HepG2 (cell line): ENCODE results near the gene ELOVL6. TPM values are rescaled to one million over a fixed set of nuclear protein-coding genes. Genes with fewer than 3 reads are reported as not detected.
"Not testable (repeated sequence)": the region's sequence is repeated elsewhere in the genome, so short reads cannot be mapped to it uniquely, and the experiment has no call there.

Experiments
- ATAC-seq: fragments of 200-7000 bp; cut with Tn5 transposase; 3 replicates; pipeline ENCODE4 v1.9.1; 2020; ENCODE audit warnings: mild to moderate bottlenecking, moderate library complexity
- BruUV-seq: library from RNA; stranded (reverse); fragments of 400-500 nt; replicated peaks from 2 replicates; lab custom pipeline; 2021; lab: Mats Ljungman, UMichigan
- CTCF ChIA-PET: fragments of 300-600 bp; formaldehyde crosslinking; extraction: SDS; loops from one replicate; lab custom pipeline; 2021; ENCODE audit warnings: low total read pairs, inconsistent platforms, low intra/inter-chr PET ratio; lab: Yijun Ruan, JAX
- POLR2A ChIA-PET: fragments of 350-600 bp; sonication (Branson Sonifier 250); formaldehyde crosslinking; loops from one replicate; lab custom pipeline; 2020; ENCODE audit warnings: antibody characterized with exemption, inconsistent platforms; lab: Yijun Ruan, JAX
- DNase-seq: peaks from one replicate; pipeline ENCODE4 v3.0.0-alpha.2; 2015; ENCODE audit warnings: low spot score
- FAIRE-seq: peaks from 3 replicates; lab custom pipeline; 2011; peaks lifted over from hg19 to GRCh38; lab: Jason Lieb, UNC
- H2AFZ ChIP-seq: one replicate; pipeline ENCODE4 v1.6.1; 2011; ENCODE audit warnings: low read length, inconsistent platforms
- H3K27ac ChIP-seq: fragments of 300-600 bp; 3 replicates; pipeline ENCODE4 v1.8.0; 2011; ENCODE audit warnings: mixed run types, mild to moderate bottlenecking, mixed read lengths, low read length, inconsistent platforms; ENCODE audit not compliant: insufficient read depth; ENCODE audit errors: extremely low read length
- H3K27me3 ChIP-seq, 2 experiments: fragments of 200-600 bp in 1 of 2; 2 replicates in 1 of 2; 3 replicates in 1 of 2; pipeline versions ENCODE4 v1.6.0 to v1.8.0; 2011; ENCODE audit warnings: low read length in 2 of 2, mild to moderate bottlenecking in 2 of 2, moderate library complexity in 2 of 2, inconsistent platforms in 1 of 2; ENCODE audit not compliant: insufficient read depth in 2 of 2, control insufficient read depth in 1 of 2
- H3K36me3 ChIP-seq, 2 experiments: fragments of 200-600 bp in 1 of 2; replicated peaks in 1 of 2; 2 replicates in 1 of 2; 3 replicates in 1 of 2; pipeline versions ENCODE4 v1.5.1 to v1.8.0; 2011; ENCODE audit warnings: low read length in 2 of 2, inconsistent platforms in 1 of 2; ENCODE audit not compliant: insufficient read depth in 2 of 2, control insufficient read depth in 1 of 2
- H3K4me1 ChIP-seq: 2 replicates; pipeline ENCODE4 v1.5.1; 2012; ENCODE audit warnings: low read length, inconsistent platforms; ENCODE audit not compliant: insufficient read depth
- H3K4me2 ChIP-seq: 2 replicates; pipeline ENCODE4 v1.6.0; 2011; ENCODE audit warnings: low read depth, low read length, inconsistent platforms
- H3K4me3 ChIP-seq, 3 experiments: fragments of 200-600 bp in 1 of 3; sonication (generic), shearing (Covaris generic) in 1 of 3; replicated peaks in 1 of 3; 2 replicates each; pipeline ENCODE4 v1.5.1; 2011 to 2016; ENCODE audit warnings: low read length in 3 of 3, inconsistent platforms in 2 of 3, low read depth in 2 of 3, mild to moderate bottlenecking in 2 of 3, control low read depth in 1 of 3, mixed read lengths in 1 of 3; ENCODE audit not compliant: insufficient read depth in 1 of 3
- H3K79me2 ChIP-seq: one replicate; pipeline ENCODE4 v1.6.1; 2011; ENCODE audit warnings: low read length, inconsistent platforms; ENCODE audit not compliant: insufficient read depth
- H3K9ac ChIP-seq: 2 replicates; pipeline ENCODE4 v1.6.0; 2011; ENCODE audit warnings: mild to moderate bottlenecking, low read depth, low read length, inconsistent platforms; ENCODE audit not compliant: insufficient read depth
- H3K9me3 ChIP-seq: 2 replicates; pipeline ENCODE4 v1.5.1; 2012; ENCODE audit warnings: mild to moderate bottlenecking, low read length
- H4K20me1 ChIP-seq: 2 replicates; pipeline ENCODE4 v1.6.0; 2011; ENCODE audit warnings: inconsistent platforms, mild to moderate bottlenecking, low read length, moderate library complexity; ENCODE audit not compliant: insufficient read depth
- BATF2 ChIP-seq: sonication (generic); formaldehyde crosslinking; IDR thresholded peaks from 2 replicates; pipeline ENCODE4 v1.8.0; 2022; ENCODE audit warnings: mild to moderate bottlenecking, missing genetic modification reagents, moderate library complexity
- DBP ChIP-seq: sonication (generic); formaldehyde crosslinking; IDR thresholded peaks from 2 replicates; pipeline ENCODE4 v1.4.0; 2020; ENCODE audit warnings: missing genetic modification reagents; ENCODE audit errors: not compliant biosample characterization
- FOXO1 ChIP-seq: sonication (generic); formaldehyde crosslinking; IDR thresholded peaks from 2 replicates; pipeline ENCODE4 v1.4.0; 2020; ENCODE audit warnings: missing genetic modification reagents
- GMEB1 ChIP-seq: sonication (generic); formaldehyde crosslinking; IDR thresholded peaks from 2 replicates; pipeline ENCODE4 v1.5.1; 2020; ENCODE audit warnings: missing genetic modification reagents, mild to moderate bottlenecking, borderline replicate concordance
- MLX ChIP-seq: IDR thresholded peaks from 2 replicates; pipeline ENCODE4 v1.6.1; 2016
- RARG ChIP-seq: sonication (generic); formaldehyde crosslinking; IDR thresholded peaks from 2 replicates; pipeline ENCODE4 v1.4.0; 2020; ENCODE audit warnings: low read depth, mild to moderate bottlenecking, missing genetic modification reagents
- TRIM24 ChIP-seq: sonication (generic); formaldehyde crosslinking; IDR thresholded peaks from 2 replicates; pipeline ENCODE4 v1.8.0; 2022; ENCODE audit warnings: mild to moderate bottlenecking, missing genetic modification reagents
- ZNF430 ChIP-seq: sonication (generic); formaldehyde crosslinking; IDR thresholded peaks from 2 replicates; pipeline ENCODE4 v1.9.0; 2021; ENCODE audit warnings: mild to moderate bottlenecking, missing genetic modification reagents
- ZNF512 ChIP-seq: sonication (generic); formaldehyde crosslinking; IDR thresholded peaks from 2 replicates; pipeline ENCODE4 v1.4.0; 2020; ENCODE audit warnings: mild to moderate bottlenecking, missing genetic modification reagents
- ZNF652 ChIP-seq: IDR thresholded peaks from 2 replicates; pipeline ENCODE4 v1.6.1; 2016; ENCODE audit warnings: low read depth, borderline replicate concordance
- ZNF776 ChIP-seq: sonication (generic); formaldehyde crosslinking; IDR thresholded peaks from 2 replicates; pipeline ENCODE4 v1.4.0; 2020; ENCODE audit warnings: mild to moderate bottlenecking, missing genetic modification reagents
- WGBS: methylation state at CpG from one replicate; pipeline ENCODE4 v1.1.6; 2017; ENCODE audit warnings: low lambda C conversion rate; 5-methylcytosine and 5-hydroxymethylcytosine counted together
- in situ Hi-C: cut with HindIII; loops from 2 replicates; pipeline ENCODE4 v1.10.0; 2017; ENCODE audit warnings: low pct_unique_long_range_greater_than_20kb; ENCODE audit not compliant: extremely low pct_ligation_motif_present
- intact Hi-C: fragments of 100-400 bp; cut with micrococcal nuclease; formaldehyde crosslinking; loops from one replicate; pipeline ENCODE4 v1.10.0; 2022; ENCODE audit not compliant: unreplicated experiment
- polyA plus RNA-seq, 8 experiments: library from polyadenylated mRNA; depleted of rRNA in 3 of 8; stranded (reverse) in 7 of 8; unstranded in 1 of 8; fragments of >200 nt; fragmentation: Illumina TruSeq in 4 of 8; extraction: Trizol in 4 of 8; gene quantifications; 2 replicates each; pipeline versions ENCODE4 v1.2.1 to v1.2.3, GENCODE V29; 2011 to 2016; ENCODE audit warnings: low read depth in 4 of 8, missing spikeins in 1 of 8, mixed read lengths in 1 of 8; ENCODE audit not compliant: insufficient read depth in 1 of 8
- total RNA-seq, 5 experiments: library from RNA; depleted of rRNA; stranded (reverse); fragments of >200 nt; fragmentation: Illumina TruSeq; extraction: Trizol; gene quantifications; 2 replicates each; pipeline ENCODE4 v1.2.3, GENCODE V29; 2016; ENCODE audit warnings: low read depth in 1 of 5

The ELOVL6 gene
- total and polyA plus RNA-seq, 2 of the 13 experiments (the other 11 are each of a cell fraction or from before 2014, with no cell fraction given), result 14.1 to 23.2 TPM

- TF ChIP-seq DBP (no peak), ZNF652 (CRISPR knock-in tag) (no peak), FOXO1 (CRISPR knock-in tag) (no peak), TRIM24 (CRISPR knock-in tag) (no peak)
These were observed 26.4 kb upstream of the ELOVL6 start (continued) for GRCh38 chr4:110224812-110225211.

GRCh38 chr4:110224142-110224541 lies 25.7 kb upstream of the ELOVL6 start:
- no peak overlapping the region for H3K27ac ChIP-seq
- DNase-seq (no peak), ATAC-seq (no peak), FAIRE-seq (no peak)
- ChIA-PET CTCF (no interaction called here), POLR2A (no interaction called here)
- in situ Hi-C loops, result no loop called here
- H3K4me2 ChIP-seq, result no peak overlapping the region
- TF ChIP-seq RARG (CRISPR knock-in tag), result no peak
- no peak for TF ChIP-seq ZNF776 (CRISPR knock-in tag)
- TF ChIP-seq MLX, result no peak
- no peak for TF ChIP-seq ZNF512 (CRISPR knock-in tag)
- TF ChIP-seq ZNF430 (CRISPR knock-in tag), result no peak
- no peak for TF ChIP-seq BATF2 (CRISPR knock-in tag)
- no peak for TF ChIP-seq GMEB1 (CRISPR knock-in tag)
- no peaks in the 10 kb centered on the region for H3K27me3 ChIP-seq
- intact Hi-C loops, result no loop called here
- no peak overlapping the region for H2AFZ ChIP-seq
- no peak overlapping the region for H3K4me3 ChIP-seq
- no peaks in the 10 kb centered on the region for H4K20me1 ChIP-seq
- H3K9me3 ChIP-seq, result no peaks in the 10 kb centered on the region
- no peaks in the 10 kb centered on the region for H3K4me1 ChIP-seq
- no peaks in the 10 kb centered on the region for H3K79me2 ChIP-seq
- no TSS peak for BruUV-seq
- WGBS, result 2% methylated on average over 2 of the region's 2 CpGs
- H3K9ac ChIP-seq, result no peak overlapping the region
- no peaks in the 10 kb centered on the region for H3K36me3 ChIP-seq

DNA sequence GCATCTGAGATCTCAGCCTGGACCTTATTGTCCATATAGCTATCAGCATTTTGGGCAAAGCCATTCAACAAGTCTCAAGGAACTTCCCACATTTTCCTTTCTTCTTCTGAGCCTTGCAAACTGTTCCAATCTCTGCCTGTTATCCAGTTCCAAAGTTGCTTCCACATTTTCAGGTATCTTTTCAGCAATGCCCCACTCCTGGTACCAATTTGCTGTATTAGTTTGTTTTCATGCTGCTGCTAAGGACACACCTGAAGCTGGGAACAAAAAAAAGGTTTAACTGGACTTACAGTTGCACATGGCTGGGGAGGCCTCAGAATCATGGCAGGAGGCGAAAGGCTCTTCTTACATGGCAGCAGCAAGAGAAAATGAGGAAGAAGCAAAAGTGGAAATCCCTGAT lies 20.5 kb upstream of the ELOVL6 start:
- WGBS, result 0% methylated on average over 1 of the region's 1 CpG
- ATAC-seq, intact Hi-C loops, H3K4me3 ChIP-seq, H3K4me1 ChIP-seq, H3K27me3 ChIP-seq, H3K79me2 ChIP-seq, BruUV-seq, H3K27ac ChIP-seq, H3K4me2 ChIP-seq, POLR2A ChIA-PET, H3K36me3 ChIP-seq, H4K20me1 ChIP-seq, H3K9me3 ChIP-seq, DNase-seq, in situ Hi-C loops, FAIRE-seq, H2AFZ ChIP-seq, CTCF ChIA-PET, H3K9ac ChIP-seq: not testable (repeated sequence)
